ENCODE measurements around the gene SMIM36. TPM values are rescaled to one million over a fixed set of nuclear protein-coding genes. Genes with fewer than 3 reads are reported as not detected.

SMIM36 gene
- polyA plus RNA-seq, 3 donors, result not detected

DNA sequence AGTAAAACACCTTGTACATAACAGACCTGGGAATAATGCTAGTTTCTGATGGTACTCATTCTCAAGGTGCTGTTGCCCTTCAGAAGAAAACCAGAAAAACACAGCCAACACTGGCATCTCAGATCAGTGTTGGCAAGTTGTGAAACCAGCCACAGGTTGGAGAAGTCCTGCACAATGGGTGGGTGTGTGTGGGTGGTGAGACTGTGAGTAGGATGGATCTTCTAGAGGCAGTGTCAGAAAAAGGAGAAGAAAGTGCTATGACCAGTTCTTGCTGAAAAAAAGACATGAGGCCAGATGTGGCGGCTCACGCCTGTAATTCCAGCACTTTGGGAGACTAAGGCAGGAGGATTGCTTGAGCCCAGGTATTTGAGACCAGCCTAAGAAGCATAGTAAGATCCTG is 35.2 kb upstream of the SMIM36 start:
- Mint-ChIP-seq H3K4me3 (no peak overlapping the region), H3K9me3 (peaks cover 0 to 3% (median 0%) of the 10 kb centered on the region in 7 donors), H3K4me1 (peaks cover 3% of the 10 kb centered on the region), H3K36me3 (no peaks in the 10 kb centered on the region), H3K27ac (no peak overlapping the region), H3K27me3 (ENCODE audit: low read depth in 3 of 3) (peaks cover 0 to 4% (median 0%) of the 10 kb centered on the region in 3 donors)
- Histone ChIP-seq H3K9ac (ENCODE audit: insufficient read depth, low read length, poor library complexity, severe bottlenecking) (no peak overlapping the region), H3K4me2 (replicated peaks; ENCODE audit: extremely low read depth, low read length, poor library complexity, severe bottlenecking) (no peak overlapping the region), H3K36me3 (replicated peaks in 1 of 2; ENCODE audit: control insufficient read depth in 1 of 2, insufficient read depth in 2 of 2, low read length in 2 of 2) (no peaks in the 10 kb centered on the region), H3K4me3 (replicated peaks in 1 of 3; ENCODE audit: low read depth in 2 of 3, low read length in 3 of 3) (no peak overlapping the region), H4K20me1 (ENCODE audit: insufficient read depth, low read length) (no peaks in the 10 kb centered on the region), H3K4me1 (ENCODE audit: control insufficient read depth in 1 of 2, insufficient read depth in 2 of 2, low read length in 2 of 2) (no peaks in the 10 kb centered on the region), H2AFZ (ENCODE audit: insufficient read depth, low read depth, low read length, poor library complexity, severe bottlenecking) (no peak overlapping the region), H3K79me2 (ENCODE audit: insufficient read depth, low read length) (no peaks in the 10 kb centered on the region), H3K9me3 (replicated peaks in 1 of 2; ENCODE audit: control insufficient read depth in 1 of 2, insufficient read depth in 1 of 2, low read length in 2 of 2) (no peaks in the 10 kb centered on the region), H3K27me3 (ENCODE audit: control insufficient read depth in 2 of 2, insufficient read depth in 2 of 2, low read length in 2 of 2) (no peaks in the 10 kb centered on the region), H3K27ac (ENCODE audit: low read depth in 1 of 2, low read length in 2 of 2) (no peak overlapping the region)
- WGBS (ENCODE audit: insufficient coverage), result no CpG with 5 or more reads among the region's 2 CpGs
- TF ChIP-seq, protein P1, sequence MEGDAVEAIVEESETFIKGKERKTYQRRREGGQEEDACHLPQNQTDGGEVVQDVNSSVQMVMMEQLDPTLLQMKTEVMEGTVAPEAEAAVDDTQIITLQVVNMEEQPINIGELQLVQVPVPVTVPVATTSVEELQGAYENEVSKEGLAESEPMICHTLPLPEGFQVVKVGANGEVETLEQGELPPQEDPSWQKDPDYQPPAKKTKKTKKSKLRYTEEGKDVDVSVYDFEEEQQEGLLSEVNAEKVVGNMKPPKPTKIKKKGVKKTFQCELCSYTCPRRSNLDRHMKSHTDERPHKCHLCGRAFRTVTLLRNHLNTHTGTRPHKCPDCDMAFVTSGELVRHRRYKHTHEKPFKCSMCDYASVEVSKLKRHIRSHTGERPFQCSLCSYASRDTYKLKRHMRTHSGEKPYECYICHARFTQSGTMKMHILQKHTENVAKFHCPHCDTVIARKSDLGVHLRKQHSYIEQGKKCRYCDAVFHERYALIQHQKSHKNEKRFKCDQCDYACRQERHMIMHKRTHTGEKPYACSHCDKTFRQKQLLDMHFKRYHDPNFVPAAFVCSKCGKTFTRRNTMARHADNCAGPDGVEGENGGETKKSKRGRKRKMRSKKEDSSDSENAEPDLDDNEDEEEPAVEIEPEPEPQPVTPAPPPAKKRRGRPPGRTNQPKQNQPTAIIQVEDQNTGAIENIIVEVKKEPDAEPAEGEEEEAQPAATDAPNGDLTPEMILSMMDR (IDR thresholded peaks at IDR 0.05), result no peak
- intact Hi-C loops (cut with micrococcal nuclease), result loop anchor here in 1 of 2 donors (5.0 kb wide), 1 partner anchor 56 kb away; no protein-coding TSS in a partner anchor
- no peak for DNase-seq

DNA sequence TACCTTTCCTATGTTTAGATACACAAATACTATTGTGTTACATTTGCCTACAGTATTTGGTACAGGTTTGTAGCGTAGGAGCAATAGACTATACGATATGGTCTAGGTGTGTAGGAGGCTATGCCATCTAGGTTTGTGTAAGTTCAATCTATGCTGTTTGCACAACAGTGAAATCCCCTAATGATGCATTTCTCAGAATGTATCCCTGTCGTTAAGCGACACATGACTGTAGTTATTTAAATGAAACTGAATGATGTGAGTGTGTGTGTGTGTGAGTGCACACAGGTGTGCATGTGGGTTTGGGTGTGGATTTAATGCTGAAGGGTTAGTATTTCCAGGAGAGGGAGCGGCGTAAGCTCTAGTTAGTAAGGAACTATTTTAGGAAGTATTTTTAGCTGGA is 34.6 kb upstream of the SMIM36 start:
- Histone ChIP-seq H3K27me3 (ENCODE audit: control insufficient read depth in 2 of 2, insufficient read depth in 2 of 2, low read length in 2 of 2) (no peaks in the 10 kb centered on the region), H3K4me3 (replicated peaks in 1 of 3; ENCODE audit: low read depth in 2 of 3, low read length in 3 of 3) (no peak overlapping the region), H4K20me1 (ENCODE audit: insufficient read depth, low read length) (no peaks in the 10 kb centered on the region), H3K4me2 (replicated peaks; ENCODE audit: extremely low read depth, low read length, poor library complexity, severe bottlenecking) (no peak overlapping the region), H3K36me3 (replicated peaks in 1 of 2; ENCODE audit: control insufficient read depth in 1 of 2, insufficient read depth in 2 of 2, low read length in 2 of 2) (no peaks in the 10 kb centered on the region), H2AFZ (ENCODE audit: insufficient read depth, low read depth, low read length, poor library complexity, severe bottlenecking) (no peak overlapping the region), H3K9ac (ENCODE audit: insufficient read depth, low read length, poor library complexity, severe bottlenecking) (no peak overlapping the region), H3K4me1 (ENCODE audit: control insufficient read depth in 1 of 2, insufficient read depth in 2 of 2, low read length in 2 of 2) (no peaks in the 10 kb centered on the region), H3K79me2 (ENCODE audit: insufficient read depth, low read length) (no peaks in the 10 kb centered on the region), H3K27ac (ENCODE audit: low read depth in 1 of 2, low read length in 2 of 2) (no peak overlapping the region), H3K9me3 (replicated peaks in 1 of 2; ENCODE audit: control insufficient read depth in 1 of 2, insufficient read depth in 1 of 2, low read length in 2 of 2) (no peaks in the 10 kb centered on the region)
- Mint-ChIP-seq H3K36me3 (no peaks in the 10 kb centered on the region), H3K4me3 (no peak overlapping the region), H3K9me3 (peaks cover 0 to 3% (median 0%) of the 10 kb centered on the region in 7 donors), H3K4me1 (peaks cover 3% of the 10 kb centered on the region), H3K27me3 (ENCODE audit: low read depth in 3 of 3) (peaks cover 0 to 4% (median 0%) of the 10 kb centered on the region in 3 donors), H3K27ac (no peak overlapping the region)
- 94% methylated on average over 6 of the region's 6 CpGs for WGBS (ENCODE audit: insufficient coverage)
- TF ChIP-seq, protein P1 (IDR thresholded peaks at IDR 0.05), result no peak
- intact Hi-C loops (cut with micrococcal nuclease), result loop anchor here in 1 of 2 donors (5.0 kb wide), 1 partner anchor 56 kb away; no protein-coding TSS in a partner anchor
- DNase-seq, result no peak
